BE2C (cell line): ENCODE data around the gene MAML2.
A peak's percentile ranks its signal among the peaks of the same experiment; 100 is the strongest.

Experiments
- DNase-seq: peaks from one replicate; pipeline ENCODE4 v3.0.0-alpha.2; 2020
- H3K27me3 ChIP-seq: fragments of 250-450 bp; sonication (Bioruptor Pico); 2 replicates; pipeline ENCODE4 v1.5.1; 2020; ENCODE audit warnings: mild to moderate bottlenecking
- H3K36me3 ChIP-seq: fragments of 250-450 bp; sonication (Bioruptor Pico); 2 replicates; pipeline ENCODE4 v1.5.1; 2020; ENCODE audit warnings: mild to moderate bottlenecking
- H3K4me1 ChIP-seq: fragments of 250-450 bp; sonication (Bioruptor Pico); 2 replicates; pipeline ENCODE4 v1.5.1; 2020
- H3K4me3 ChIP-seq: 2 replicates; pipeline ENCODE4 v1.5.1; 2011; ENCODE audit warnings: low read depth, low read length
- H3K9me3 ChIP-seq: fragments of 250-450 bp; sonication (Bioruptor Pico); 2 replicates; pipeline ENCODE4 v1.5.1; 2020
- TF ChIP-seq, protein P1 (sequence below): IDR thresholded peaks from 2 replicates; pipeline ENCODE4 v1.5.1; 2012; ENCODE audit warnings: mild to moderate bottlenecking, low read depth, low read length

Gene MAML2

DNA sequence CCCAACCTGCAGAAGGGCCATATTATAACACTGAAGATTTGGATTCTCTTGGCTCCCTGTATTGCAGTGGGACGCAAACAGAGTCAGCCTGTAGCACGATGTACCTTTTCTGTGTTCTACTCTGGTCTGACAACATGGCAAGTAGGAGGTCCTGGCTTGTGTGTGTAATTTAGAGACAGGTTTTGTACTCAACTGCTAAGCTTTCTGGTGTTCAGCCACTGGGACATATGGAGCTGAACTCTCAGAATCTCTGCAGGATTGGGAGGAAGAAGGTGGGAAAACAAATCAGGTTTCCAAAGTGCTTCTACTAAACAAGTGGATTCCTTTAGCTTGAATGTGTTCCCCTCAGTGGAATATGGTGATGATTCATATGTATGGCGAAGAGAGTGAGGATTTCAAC lies 226.6 kb downstream of the MAML2 start:
- H3K27me3 ChIP-seq = no peaks in the 10 kb centered on the region
- TF ChIP-seq, protein P1, sequence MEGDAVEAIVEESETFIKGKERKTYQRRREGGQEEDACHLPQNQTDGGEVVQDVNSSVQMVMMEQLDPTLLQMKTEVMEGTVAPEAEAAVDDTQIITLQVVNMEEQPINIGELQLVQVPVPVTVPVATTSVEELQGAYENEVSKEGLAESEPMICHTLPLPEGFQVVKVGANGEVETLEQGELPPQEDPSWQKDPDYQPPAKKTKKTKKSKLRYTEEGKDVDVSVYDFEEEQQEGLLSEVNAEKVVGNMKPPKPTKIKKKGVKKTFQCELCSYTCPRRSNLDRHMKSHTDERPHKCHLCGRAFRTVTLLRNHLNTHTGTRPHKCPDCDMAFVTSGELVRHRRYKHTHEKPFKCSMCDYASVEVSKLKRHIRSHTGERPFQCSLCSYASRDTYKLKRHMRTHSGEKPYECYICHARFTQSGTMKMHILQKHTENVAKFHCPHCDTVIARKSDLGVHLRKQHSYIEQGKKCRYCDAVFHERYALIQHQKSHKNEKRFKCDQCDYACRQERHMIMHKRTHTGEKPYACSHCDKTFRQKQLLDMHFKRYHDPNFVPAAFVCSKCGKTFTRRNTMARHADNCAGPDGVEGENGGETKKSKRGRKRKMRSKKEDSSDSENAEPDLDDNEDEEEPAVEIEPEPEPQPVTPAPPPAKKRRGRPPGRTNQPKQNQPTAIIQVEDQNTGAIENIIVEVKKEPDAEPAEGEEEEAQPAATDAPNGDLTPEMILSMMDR = no peak
- no peaks in the 10 kb centered on the region for H3K9me3 ChIP-seq
- no peak overlapping the region for H3K4me3 ChIP-seq
- H3K4me1 ChIP-seq = peaks cover 18% of the 10 kb centered on the region
- H3K36me3 ChIP-seq = no peaks in the 10 kb centered on the region
- no peak for DNase-seq

DNA sequence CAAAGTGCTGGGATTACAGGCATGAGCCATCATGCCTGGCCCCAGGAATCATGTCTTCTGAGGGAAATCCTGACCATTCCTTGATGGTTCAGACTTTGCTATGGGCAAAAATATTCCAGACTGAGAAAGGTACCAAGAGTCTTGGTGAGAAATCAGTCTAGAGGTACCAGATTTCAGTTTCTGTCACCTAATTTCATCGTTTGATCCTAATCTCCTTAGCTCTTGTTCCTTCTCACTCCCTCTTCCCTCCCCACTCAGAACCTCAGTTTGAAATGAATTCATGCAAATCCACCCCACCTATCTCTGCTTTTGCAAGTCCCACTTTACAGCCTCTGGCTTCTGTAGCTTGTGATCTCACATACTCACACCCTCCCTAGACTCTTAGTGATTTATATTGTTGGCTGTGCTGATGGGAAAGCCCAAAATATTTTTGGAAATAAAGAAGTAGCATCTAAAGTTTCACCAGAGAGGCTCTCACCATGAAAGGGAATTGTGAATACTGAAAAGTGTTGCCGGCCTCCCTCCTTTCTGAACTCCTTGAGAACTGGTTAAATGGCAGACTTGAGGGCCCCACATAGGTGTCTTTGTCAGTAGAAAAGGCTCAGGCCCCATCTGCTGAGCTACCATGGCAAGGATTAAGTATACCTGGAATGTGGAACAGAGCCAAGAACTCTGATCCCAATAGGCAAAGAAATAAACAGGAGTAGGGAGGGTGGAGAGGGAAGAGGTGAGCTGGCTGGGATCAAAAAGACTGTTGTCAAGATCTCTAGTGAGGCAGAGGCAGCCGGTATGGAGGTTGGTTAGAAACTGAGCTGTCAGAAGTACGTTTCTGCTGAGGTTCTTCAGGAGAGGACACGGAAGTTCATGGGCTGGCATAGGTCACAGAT lies 228.6 kb downstream of the MAML2 start:
- Histone ChIP-seq H3K9me3 (no peaks in the 10 kb centered on the region), H3K27me3 (no peaks in the 10 kb centered on the region), H3K36me3 (no peaks in the 10 kb centered on the region), H3K4me3 (no peak overlapping the region), H3K4me1 (peaks cover 24% of the 10 kb centered on the region)
- TF ChIP-seq, protein P1 = no peak
- DNase-seq = no peak

DNA sequence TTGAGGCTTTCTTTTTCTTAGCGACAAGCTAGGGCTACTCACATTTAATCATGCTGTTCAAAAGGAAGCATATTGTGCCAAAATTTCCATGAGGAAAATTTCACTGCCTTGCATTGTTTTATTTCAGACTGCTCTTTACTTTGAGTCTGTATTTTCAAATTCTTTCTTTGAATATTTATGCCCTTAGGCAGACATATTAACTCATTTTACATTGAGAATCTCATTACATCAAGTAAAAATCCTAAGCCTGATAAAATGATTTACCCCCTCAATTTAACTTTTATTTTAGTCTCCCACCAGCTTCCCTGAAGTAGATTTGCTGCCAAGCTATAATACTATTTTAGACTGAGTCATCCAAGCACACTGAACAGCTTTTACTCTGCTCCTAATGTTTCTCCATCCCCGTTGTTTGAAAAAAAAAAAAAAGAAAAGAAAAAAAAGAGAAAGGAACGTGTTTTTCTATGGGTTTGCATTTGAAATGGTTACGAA lies 229.8 kb downstream of the MAML2 start:
- H3K9me3 ChIP-seq = no peaks in the 10 kb centered on the region
- H3K4me1 ChIP-seq = peaks cover 24% of the 10 kb centered on the region
- no peak overlapping the region for H3K4me3 ChIP-seq
- H3K27me3 ChIP-seq = no peaks in the 10 kb centered on the region
- DNase-seq = no peak
- TF ChIP-seq, protein P1 = no peak
- H3K36me3 ChIP-seq = no peaks in the 10 kb centered on the region

DNA sequence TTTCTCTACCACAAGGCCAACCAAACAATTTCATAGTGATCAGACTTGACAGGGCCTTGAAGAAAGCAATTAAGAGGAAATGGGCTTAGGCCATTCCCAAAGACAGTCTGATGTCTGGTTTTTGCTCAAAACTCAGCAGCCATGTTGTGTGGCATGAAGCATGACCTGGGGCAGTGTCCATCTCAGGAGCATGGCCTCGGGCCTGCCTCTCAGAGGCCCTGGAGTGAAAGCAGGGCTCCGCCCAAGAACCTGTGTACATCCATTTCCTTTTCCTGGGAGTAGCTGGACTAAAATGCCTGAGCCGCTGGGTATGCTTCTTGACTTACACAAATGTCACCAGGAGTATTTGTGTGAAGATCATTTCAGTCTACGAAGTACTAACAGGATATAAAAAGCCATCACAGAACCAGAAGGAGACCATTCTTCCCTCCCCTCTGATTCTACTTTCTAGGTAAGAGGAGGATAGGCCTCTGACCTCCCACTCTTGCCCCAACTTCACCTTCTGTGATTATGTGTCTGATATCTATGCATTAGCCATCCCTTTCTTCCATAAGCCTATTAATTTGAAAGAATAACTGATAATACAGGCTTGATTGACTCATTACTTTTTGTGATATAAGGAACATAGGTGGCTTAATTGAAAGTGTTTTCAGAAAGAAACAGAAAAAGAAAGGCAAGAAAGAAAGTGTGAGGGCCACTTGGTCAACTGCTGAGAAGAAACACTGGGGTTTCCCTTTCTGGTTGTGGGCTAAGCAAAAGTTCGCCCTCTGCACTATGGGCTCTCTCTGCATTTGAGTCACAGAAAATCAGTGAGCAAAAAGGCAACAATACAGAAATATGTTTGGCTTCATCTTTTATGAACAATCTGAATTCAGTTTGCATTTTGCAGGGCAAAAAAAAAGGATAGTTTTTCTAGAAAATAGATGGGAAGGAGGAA lies 230.5 kb downstream of the MAML2 start:
- peaks cover 24% of the 10 kb centered on the region for H3K4me1 ChIP-seq
- H3K9me3 ChIP-seq = no peaks in the 10 kb centered on the region
- H3K4me3 ChIP-seq = no peak overlapping the region
- TF ChIP-seq, protein P1 = no peak
- no peak for DNase-seq
- no peaks in the 10 kb centered on the region for H3K36me3 ChIP-seq
- no peaks in the 10 kb centered on the region for H3K27me3 ChIP-seq

DNA sequence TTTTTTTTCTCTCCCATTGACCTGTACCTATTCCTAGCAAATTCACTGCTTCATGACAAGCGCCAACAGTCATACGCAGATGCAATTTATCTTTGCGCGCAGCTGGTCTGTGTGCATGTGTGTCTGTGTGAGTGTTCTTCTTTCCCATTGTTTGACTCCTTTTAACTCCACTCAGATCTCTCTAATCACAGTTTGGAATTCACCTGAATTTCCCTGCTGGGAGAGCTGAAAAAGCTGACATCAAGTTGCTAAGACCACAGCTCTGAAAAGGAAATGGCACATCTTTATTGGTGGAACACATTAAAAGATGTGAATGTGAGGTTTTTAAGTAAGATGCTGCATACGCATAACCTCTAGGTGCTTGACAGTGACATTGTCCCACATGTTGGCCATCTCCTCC lies 231.7 kb downstream of the MAML2 start:
- peak; percentile 25 for DNase-seq
- Histone ChIP-seq H3K4me1 (peaks cover 24% of the 10 kb centered on the region), H3K36me3 (no peaks in the 10 kb centered on the region), H3K4me3 (no peak overlapping the region), H3K9me3 (no peaks in the 10 kb centered on the region), H3K27me3 (no peaks in the 10 kb centered on the region)
- TF ChIP-seq, protein P1 = no peak
